Measurements from ENCODE around the gene PLA2G4E.

PLA2G4E gene

DNA sequence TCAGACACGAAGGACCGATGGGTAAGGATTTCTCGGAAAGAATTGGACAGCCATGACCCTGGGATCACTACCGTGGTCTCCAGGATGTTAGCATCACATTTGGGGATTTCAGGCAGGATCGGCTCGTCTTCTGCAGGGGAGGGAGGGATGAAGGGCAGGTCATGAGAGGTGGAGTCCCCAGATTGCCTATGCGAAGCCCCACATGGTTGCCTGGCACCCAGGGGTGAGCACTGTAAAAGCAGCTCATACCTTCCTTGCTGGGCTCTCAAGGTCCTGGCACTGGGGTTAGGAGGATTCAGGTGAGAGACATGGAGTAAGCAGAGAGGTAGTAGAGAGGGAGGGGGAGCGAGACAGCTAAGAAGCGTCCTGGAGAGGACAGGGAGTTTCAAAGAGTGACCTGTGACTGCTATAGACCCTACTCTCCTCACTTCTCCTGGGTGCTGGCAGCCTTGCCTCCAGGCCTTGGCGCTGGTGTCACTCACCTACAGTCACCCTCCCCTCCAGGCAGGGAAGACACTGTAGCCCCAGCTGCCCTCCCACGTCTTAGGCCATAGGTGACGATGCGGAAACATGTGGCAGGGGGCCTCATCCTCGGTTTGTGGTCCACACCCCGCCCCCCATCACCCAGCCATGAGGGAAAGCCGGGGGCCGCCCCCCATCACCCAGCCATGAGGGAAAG, 33.5 kb downstream of the PLA2G4E start:
- CTCF ChIA-PET = no interaction called here
- no peak for DNase-seq (ENCODE audit: extremely low spot score)
- POLR2A ChIA-PET = no interaction called here
- TF ChIP-seq FOXA1 (IDR thresholded peaks at IDR 0.05) (no peak), LEF1 (IDR thresholded peaks at IDR 0.05; ENCODE audit: borderline replicate concordance) (no peak), FOXM1 (IDR thresholded peaks at IDR 0.05; ENCODE audit: borderline replicate concordance) (no peak), SUZ12 (IDR thresholded peaks at IDR 0.05) (no peak), CTBP1 (IDR thresholded peaks at IDR 0.05; ENCODE audit: borderline replicate concordance) (no peak), BHLHE40 (IDR thresholded peaks at IDR 0.05; ENCODE audit: borderline replicate concordance) (no peak), NFRKB (IDR thresholded peaks at IDR 0.05) (no peak), ZNF384 (IDR thresholded peaks at IDR 0.05) (no peak), SP1 (IDR thresholded peaks at IDR 0.05) (no peak), L3MBTL2 (conservative IDR thresholded peaks at IDR 0.05) (no peak), ARNT (IDR thresholded peaks at IDR 0.05) (no peak), ELF4 (IDR thresholded peaks at IDR 0.05) (no peak), FOXK2 (IDR thresholded peaks at IDR 0.05) (no peak), TARDBP (IDR thresholded peaks at IDR 0.05) (no peak)
- TF ChIP-seq, protein P1, sequence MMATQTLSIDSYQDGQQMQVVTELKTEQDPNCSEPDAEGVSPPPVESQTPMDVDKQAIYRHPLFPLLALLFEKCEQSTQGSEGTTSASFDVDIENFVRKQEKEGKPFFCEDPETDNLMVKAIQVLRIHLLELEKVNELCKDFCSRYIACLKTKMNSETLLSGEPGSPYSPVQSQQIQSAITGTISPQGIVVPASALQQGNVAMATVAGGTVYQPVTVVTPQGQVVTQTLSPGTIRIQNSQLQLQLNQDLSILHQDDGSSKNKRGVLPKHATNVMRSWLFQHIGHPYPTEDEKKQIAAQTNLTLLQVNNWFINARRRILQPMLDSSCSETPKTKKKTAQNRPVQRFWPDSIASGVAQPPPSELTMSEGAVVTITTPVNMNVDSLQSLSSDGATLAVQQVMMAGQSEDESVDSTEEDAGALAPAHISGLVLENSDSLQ (IDR thresholded peaks at IDR 0.05) = no peak

DNA sequence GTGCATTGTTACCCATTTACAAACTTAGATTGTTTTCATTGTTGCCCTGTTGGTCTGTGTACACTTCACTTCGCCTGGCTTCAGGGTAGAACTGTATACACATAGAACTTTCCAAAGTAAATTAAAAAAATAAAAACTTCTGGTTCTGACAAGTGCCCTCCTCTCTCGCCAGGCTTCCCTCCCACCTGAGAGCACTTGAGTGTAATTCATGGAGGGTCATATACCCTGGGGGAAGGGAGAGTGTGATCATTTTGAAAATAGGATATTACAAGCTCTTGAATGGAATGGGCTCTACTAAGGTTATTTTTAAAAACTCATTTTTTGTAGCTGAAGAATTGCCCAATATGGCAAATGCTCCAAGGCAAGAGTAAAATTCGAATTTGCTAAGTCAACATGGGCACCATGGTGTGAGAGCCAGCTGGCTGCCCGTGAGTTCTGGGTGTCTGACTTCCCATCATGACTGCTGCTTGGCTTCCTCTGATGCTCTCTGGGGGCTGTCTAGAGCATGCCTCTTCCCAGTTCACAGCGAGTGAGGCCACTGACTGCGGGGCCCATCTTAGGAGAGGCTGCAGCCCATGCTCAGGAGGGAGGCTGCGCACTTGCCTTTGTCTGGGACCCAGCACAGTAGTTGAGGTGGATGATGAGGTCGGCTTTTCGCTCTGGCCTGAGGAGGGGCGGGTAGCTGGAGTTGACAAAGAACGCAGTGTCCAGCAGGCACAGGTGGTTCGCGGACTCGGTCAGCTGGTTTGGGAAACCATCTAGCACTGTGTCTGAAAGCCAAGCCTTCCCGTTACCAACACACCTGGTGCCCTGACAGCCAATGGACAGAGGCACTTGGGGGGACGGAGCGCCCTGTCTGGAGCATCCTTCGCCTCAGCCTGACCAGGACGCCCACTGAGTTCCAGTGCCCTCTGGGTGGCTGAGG, 35.3 kb downstream of the PLA2G4E start:
- CTCF ChIA-PET = interaction anchor here (1.0 kb wide), 1 partner anchor 12 kb away, joined by 3 read pairs; no protein-coding TSS in a partner anchor

GRCh38 chr15:41984622-41985021, 36.2 kb downstream of the PLA2G4E start:
- TF ChIP-seq ZNF384 (IDR thresholded peaks at IDR 0.05) (no peak), ELF4 (IDR thresholded peaks at IDR 0.05) (no peak), HDGF (IDR thresholded peaks at IDR 0.05; ENCODE audit: borderline replicate concordance) (no peak), LEF1 (IDR thresholded peaks at IDR 0.05; ENCODE audit: borderline replicate concordance) (no peak), BHLHE40 (IDR thresholded peaks at IDR 0.05; ENCODE audit: borderline replicate concordance) (no peak), FOXK2 (IDR thresholded peaks at IDR 0.05) (no peak), TARDBP (IDR thresholded peaks at IDR 0.05) (no peak)
- TF ChIP-seq, protein P1 (IDR thresholded peaks at IDR 0.05) = no peak
- CTCF ChIA-PET = no interaction called here
- DNase-seq (ENCODE audit: extremely low spot score) = no peak
- POLR2A ChIA-PET = interaction anchor here (1.5 to 4.5 kb wide), 2 partner anchors 12 to 13 kb away, joined by 7 to 18 read pairs; partner anchors contain the start of gene EHD4

More for the DNA sequence above, 35.3 kb downstream of the PLA2G4E start:
- TF ChIP-seq FOXK2 (IDR thresholded peaks at IDR 0.05) (no peak), FOXA1 (IDR thresholded peaks at IDR 0.05) (no peak), ZNF384 (IDR thresholded peaks at IDR 0.05) (no peak), SP1 (IDR thresholded peaks at IDR 0.05) (no peak), L3MBTL2 (conservative IDR thresholded peaks at IDR 0.05) (no peak), SUZ12 (IDR thresholded peaks at IDR 0.05) (no peak)
- POLR2A ChIA-PET = interaction anchor here (1.5 to 4.5 kb wide), 2 partner anchors 13 to 14 kb away, joined by 7 to 18 read pairs; partner anchors contain the start of gene EHD4
- no peak for DNase-seq (ENCODE audit: extremely low spot score)

GRCh38 chr15:41983621-41984571, 36.9 kb downstream of the PLA2G4E start:
- DNase-seq (ENCODE audit: extremely low spot score) = no peak
- CTCF ChIA-PET = no interaction called here
- POLR2A ChIA-PET = interaction anchor here (4.5 kb wide), 1 partner anchor 11 kb away, joined by 18 read pairs; the partner anchor contains the start of gene EHD4
- TF ChIP-seq FOXA1 (IDR thresholded peaks at IDR 0.05) (no peak), TARDBP (IDR thresholded peaks at IDR 0.05) (no peak), CTBP1 (IDR thresholded peaks at IDR 0.05; ENCODE audit: borderline replicate concordance) (no peak), SP1 (IDR thresholded peaks at IDR 0.05) (no peak), L3MBTL2 (conservative IDR thresholded peaks at IDR 0.05) (no peak), BHLHE40 (IDR thresholded peaks at IDR 0.05; ENCODE audit: borderline replicate concordance) (no peak), NFRKB (IDR thresholded peaks at IDR 0.05) (no peak), FOXK2 (IDR thresholded peaks at IDR 0.05) (no peak), SUZ12 (IDR thresholded peaks at IDR 0.05) (no peak), ELF4 (IDR thresholded peaks at IDR 0.05) (no peak), ZNF384 (IDR thresholded peaks at IDR 0.05) (no peak), HDGF (IDR thresholded peaks at IDR 0.05; ENCODE audit: borderline replicate concordance) (no peak), LEF1 (IDR thresholded peaks at IDR 0.05; ENCODE audit: borderline replicate concordance) (no peak), ARNT (IDR thresholded peaks at IDR 0.05) (no peak)
- TF ChIP-seq, protein P1 (IDR thresholded peaks at IDR 0.05) = no peak

- TF ChIP-seq SUZ12 (IDR thresholded peaks at IDR 0.05) (no peak), BHLHE40 (IDR thresholded peaks at IDR 0.05; ENCODE audit: borderline replicate concordance) (no peak), ARNT (IDR thresholded peaks at IDR 0.05) (no peak), CTBP1 (IDR thresholded peaks at IDR 0.05; ENCODE audit: borderline replicate concordance) (no peak), TARDBP (IDR thresholded peaks at IDR 0.05) (no peak), FOXK2 (IDR thresholded peaks at IDR 0.05) (no peak), L3MBTL2 (conservative IDR thresholded peaks at IDR 0.05) (no peak), FOXM1 (IDR thresholded peaks at IDR 0.05; ENCODE audit: borderline replicate concordance) (no peak), FOXA1 (IDR thresholded peaks at IDR 0.05) (no peak)
- TF ChIP-seq, protein P1 (IDR thresholded peaks at IDR 0.05) = no peak
- DNase-seq (ENCODE audit: extremely low spot score) = no peak
- POLR2A ChIA-PET = interaction anchor here (4.5 kb wide), 1 partner anchor 10 kb away, joined by 18 read pairs; the partner anchor contains the start of gene EHD4
- CTCF ChIA-PET = no interaction called here
Measured at GRCh38 chr15:41983221-41983620, 37.6 kb downstream of the PLA2G4E start.
